SIG-M5 (cell line): ENCODE results near the gene KCNE3.

Experiments
- DNase-seq: peaks from one replicate; lab custom pipeline; 2025; lab: John Stamatoyannopoulos, UW

The KCNE3 gene

DNA sequence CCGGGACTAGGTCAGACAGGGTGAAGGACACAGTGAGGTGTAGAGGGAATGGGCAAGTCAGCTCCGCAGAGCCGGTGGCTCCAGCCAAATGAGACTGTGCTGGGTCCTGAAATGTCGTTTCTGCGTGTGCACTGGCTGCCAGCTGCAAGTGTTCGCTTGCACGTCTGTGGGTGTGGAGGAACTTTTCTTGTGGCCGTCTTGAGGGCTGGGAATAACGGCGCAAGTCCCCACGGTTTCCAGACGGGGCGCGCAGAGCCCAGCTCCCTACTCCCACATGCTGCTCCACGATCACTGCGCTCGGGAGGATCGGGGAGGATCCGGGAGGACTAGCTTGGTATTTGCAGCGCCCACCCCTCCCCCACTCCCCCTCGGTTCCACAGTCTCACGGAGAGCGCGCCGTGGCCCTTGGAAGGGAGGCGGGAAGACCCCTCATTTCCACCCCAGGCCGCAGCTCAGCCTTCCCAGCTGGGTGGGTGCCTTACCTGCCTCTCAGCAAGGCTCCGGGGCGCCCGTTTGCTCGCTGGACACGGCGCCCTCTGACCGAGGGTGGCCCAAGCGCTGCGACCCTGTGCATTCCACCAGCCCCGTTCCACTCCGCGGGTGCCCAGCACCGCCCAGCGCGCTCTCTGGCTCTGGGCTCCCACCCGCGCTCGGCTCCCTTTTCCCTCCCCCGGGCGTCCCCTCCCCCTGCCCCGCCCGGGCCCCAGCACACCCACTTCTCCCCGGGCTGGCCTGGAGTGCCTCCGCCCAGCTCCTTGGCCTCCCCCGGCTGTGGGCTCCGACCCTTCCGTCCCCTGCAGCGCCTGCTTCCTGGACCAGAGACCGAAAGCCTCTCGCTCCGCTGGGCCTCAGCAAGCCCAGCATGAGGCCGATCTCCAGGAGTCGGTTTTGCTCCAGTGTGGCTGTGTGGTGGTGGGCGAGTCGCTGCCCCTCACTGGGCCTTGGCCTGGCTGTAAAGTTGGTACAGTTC is at the start of gene KCNE3:
Gene KCNE3, minus strand, starts transcription at position 634 of the 970 bp plus-strand sequence. CDS start 9,986 bp downstream, outside the sequence.
- no peak for DNase-seq

DNA sequence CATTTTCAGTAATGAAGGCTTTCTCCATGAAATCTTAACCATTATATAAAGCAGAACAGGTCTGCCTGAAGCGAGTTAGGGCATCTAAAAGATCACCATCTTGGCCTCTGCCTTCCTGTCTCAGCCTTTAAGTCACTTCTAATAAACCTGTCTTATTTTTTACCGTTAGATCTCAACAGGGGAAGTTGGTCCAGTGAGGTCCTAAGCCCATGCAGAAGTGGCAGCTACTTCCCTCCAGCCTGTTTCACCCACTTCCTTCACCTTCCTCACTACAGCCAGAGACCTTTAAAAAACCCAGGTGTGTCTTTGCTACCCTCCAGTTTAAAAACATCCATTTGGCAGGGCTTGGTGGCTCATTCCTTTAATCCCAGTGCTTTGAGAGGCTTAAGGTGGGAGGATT is 40.2 kb upstream of the KCNE3 start:
- DNase-seq = no peak

DNA sequence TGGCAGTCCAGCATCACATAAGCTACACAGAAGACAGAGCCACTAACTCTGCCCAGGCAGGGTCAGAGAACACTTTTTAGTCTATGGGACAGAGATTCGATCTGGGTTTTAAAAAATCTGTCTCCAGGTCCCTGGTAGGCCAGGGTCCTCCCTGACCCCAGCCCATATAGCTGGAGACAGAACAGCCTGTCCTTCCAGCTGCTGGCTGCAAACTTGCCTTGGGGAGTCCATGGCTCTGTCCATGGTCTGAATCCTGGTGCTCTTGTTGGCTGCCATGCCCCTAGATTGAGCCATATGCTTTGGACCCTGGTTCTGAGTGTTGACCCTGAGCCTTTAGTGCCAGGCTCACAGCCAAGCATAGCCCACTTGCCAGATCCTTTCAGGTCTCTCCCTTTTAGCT is 39.5 kb upstream of the KCNE3 start:
- DNase-seq = no peak

DNA sequence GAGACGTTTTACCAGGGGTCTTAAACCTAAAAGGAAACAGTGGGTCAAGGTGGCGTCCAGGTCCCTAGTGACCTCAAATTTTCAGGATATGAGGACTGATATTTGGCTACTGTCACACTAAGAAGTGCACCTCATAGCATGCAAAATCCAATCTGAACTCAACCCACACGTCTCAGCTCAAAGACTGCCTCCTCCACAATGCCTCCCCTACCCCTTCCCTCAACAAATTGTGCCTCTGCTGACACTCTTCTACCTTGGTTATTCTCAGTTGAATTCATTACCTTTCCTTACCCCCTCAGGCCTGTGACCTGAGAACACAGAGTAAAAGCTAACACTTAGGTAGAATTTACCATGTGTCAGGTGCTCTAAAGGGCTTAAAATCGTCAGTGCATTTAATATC is 38.6 kb upstream of the KCNE3 start:
- no peak for DNase-seq

GRCh38 chr11:74504100-74504691 is 36.8 kb upstream of the KCNE3 start:
- DNase-seq = no peak

- no peak for DNase-seq
Observed at GRCh38 chr11:74494916-74495315, 27.6 kb upstream of the KCNE3 start.

GRCh38 chr11:74493791-74494630 is 26.7 kb upstream of the KCNE3 start:
- DNase-seq = no peak

DNA sequence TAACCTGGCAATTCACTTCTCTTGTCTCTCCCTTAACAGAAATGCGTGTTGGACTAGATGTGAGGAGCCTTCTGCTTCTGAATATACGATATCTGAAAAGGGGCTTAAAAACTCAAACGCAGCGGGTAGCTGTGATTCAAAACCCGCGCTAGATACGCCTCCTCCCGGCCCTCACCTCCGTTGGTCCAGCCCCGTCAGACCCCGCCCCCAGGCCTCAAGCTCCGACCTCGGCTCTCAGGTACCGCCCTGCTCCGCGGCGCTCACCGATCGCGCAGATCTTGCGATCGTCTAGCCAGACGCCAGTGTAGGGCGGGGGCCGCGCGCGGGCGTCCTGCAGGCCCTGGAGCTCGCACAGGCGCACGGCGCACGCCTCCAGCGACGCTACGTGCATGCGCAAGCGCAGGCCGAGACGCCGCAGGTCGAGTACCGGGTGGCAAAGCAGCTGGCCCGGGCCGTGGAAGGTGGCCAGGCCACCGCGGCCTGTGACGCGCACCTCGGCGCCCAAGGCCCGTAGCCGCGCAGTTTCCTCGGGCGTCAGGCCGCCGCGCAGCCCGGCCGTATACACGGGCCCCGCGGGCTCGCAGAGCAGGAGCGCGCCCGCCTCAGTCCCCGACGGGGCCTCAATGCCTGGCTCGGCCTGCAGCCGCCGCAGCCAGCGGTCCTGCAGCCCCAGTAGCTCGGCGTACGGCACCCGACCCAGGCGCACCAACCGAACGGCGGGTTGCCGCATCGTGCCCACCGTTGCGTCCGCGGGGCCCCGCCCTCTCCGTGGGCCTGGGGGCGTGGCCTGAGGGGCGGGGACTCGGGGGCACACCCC is 25.8 kb upstream of the KCNE3 start, which contains the start of gene LIPT2:
Gene LIPT2, minus strand, starts transcription at position 751 of the 817 bp plus-strand sequence. Its CDS starts 21 bp downstream, at position 730.
- DNase-seq = peak; percentile 74

DNA sequence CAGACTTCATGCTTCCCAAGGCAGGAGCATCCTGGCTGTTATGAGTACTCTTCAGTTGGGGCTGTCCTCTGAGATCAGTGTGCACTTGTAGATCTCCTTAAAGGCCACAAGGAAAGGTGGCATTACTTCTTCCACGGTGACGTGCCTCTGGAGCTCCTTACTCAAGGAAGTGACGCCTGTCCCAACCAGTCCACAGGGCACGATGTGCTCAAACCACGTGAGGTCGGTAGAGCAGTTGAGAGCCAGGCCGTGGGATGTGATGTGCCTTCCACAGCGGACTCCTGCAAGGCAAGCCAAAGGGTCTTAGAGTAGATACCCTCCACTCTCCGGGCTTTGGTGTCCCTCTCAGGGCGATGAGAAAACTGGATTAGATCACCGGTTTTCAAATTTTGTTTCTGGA is 24.7 kb upstream of the KCNE3 start:
- DNase-seq = no peak

- DNase-seq = no peak
Observed at GRCh38 chr11:74490941-74491340, 23.6 kb upstream of the KCNE3 start.

DNA sequence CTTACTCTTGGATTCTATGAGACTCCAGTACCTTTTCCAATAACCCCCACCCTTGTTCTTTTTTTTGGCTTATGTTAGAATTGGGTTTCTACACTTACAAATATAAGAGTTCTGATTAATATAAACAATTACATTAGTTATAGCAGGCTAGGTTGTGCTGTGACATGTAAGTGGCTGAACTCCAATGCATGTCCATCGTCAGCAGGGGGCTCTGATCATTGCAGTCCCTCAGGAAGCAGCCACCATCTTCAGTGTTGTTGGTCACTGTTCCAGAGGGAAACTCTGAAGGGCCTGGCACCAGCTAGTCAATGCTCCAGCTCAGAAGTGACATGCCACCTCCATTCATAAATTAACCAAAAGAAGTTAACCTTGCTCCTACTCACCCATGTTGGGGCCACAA is 20.5 kb upstream of the KCNE3 start:
- no peak for DNase-seq

DNA sequence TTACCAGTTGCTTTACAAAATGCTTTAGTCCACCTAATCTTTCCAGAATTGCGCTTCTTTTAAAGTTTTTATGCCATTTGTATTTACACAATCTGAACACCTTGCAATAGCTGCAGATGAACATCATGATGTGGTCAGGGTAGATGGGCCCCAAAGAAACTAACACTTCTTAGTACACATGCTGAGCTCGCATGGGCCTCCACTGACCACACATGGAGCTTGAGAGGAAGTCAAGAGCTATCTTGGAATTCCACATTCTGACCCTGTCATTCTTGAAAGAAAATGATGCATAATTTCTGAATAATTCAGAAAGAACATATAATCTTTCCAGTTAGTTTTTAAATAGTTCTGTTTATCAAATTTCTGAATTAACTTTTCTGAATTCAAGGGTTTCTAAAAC is 18.5 kb upstream of the KCNE3 start:
- DNase-seq = no peak

DNA sequence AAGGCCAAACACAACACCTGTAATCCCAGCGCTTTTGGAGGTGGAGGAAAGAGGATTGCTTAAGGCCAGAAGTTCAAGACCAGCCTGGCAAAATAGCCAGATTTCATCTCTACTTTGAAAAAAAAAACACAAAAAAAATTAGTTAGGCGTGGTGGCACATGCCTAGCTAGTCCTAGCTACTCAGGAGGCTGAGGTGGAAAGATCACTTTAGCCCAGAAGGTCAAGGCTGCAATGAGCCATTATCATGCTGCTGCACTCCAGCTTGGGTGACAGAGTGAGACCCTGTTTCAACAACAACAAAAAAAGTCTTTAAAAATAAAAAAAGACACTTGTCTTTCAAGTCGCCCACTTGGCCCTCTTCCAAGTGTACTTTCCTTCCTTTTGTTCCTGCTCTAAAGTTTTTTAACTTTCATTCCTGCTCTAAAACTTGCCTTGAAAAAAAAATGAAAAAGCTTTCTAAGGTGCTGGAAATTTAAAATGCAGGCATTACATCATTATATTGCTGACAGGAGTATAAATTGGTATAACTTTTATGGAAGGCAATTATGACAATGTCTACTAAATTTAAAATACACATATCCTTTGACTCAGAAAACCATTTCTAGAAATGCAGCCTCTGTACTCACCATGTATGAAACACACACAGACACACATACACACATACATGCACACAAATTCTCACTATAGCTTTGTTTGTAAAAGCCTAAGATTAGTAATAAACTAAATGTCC is 13.5 kb upstream of the KCNE3 start:
- DNase-seq = no peak

- DNase-seq = no peak
Observed at GRCh38 chr11:74479732-74480123, 12.4 kb upstream of the KCNE3 start.

- DNase-seq = no peak
Observed at GRCh38 chr11:74478877-74479731, 11.8 kb upstream of the KCNE3 start.

- no peak for DNase-seq
Observed at GRCh38 chr11:74476536-74476935, 9.2 kb upstream of the KCNE3 start.

- DNase-seq = no peak
Observed at GRCh38 chr11:74474316-74474715, 7.0 kb upstream of the KCNE3 start.

- DNase-seq = no peak
Observed at GRCh38 chr11:74473382-74474173, 6.2 kb upstream of the KCNE3 start.
